Progenitor cell of endocrine pancreas (in vitro differentiated cells): ENCODE measurements around the gene ARAP1. TPM values are rescaled to one million over a fixed set of nuclear protein-coding genes. Genes with fewer than 3 reads are reported as not detected.

ENCODE experiments used
- DNase-seq: peaks from one replicate; pipeline ENCODE4 v3.0.0; 2021; ENCODE audit warnings: low spot score; ENCODE audit not compliant: unreplicated experiment
- H3K27ac Mint-ChIP-seq: 2 replicates; pipeline ENCODE4 v1.8.0; 2021; ENCODE audit warnings: mild to moderate bottlenecking, moderate library complexity, mixed read lengths
- H3K27me3 Mint-ChIP-seq: 2 replicates; pipeline ENCODE4 v1.8.0; 2021; ENCODE audit warnings: mixed read lengths
- H3K36me3 Mint-ChIP-seq: 2 replicates; pipeline ENCODE4 v1.8.0; 2022; ENCODE audit warnings: mixed read lengths; ENCODE audit not compliant: insufficient read depth
- H3K4me1 Mint-ChIP-seq: 2 replicates; pipeline ENCODE4 v1.8.0; 2021; ENCODE audit warnings: low read depth, mixed read lengths
- H3K4me3 Mint-ChIP-seq: 2 replicates; pipeline ENCODE4 v1.8.0; 2021; ENCODE audit warnings: low read depth, mild to moderate bottlenecking, moderate library complexity, mixed read lengths
- H3K9me3 Mint-ChIP-seq: 2 replicates; pipeline ENCODE4 v1.8.0; 2021; ENCODE audit warnings: low read depth, mixed read lengths
- CTCF ChIP-seq: fragments of 200-600 bp; sonication (generic); IDR thresholded peaks from one replicate; pipeline ENCODE4 v1.5.0; 2021; ENCODE audit warnings: antibody characterized with exemption, mild to moderate bottlenecking; ENCODE audit not compliant: unreplicated experiment
- microRNA-seq: library from miRNA; unstranded; fragments of <30 nt; microRNA quantifications from one replicate; pipeline ENCODE4 v1.1.0, GENCODE V29; 2020; ENCODE audit warnings: borderline number of aligned reads; ENCODE audit not compliant: unreplicated experiment
- total RNA-seq: library from RNA; stranded (reverse); gene quantifications from 2 replicates; pipeline ENCODE4 v1.2.1, GENCODE V29; 2021

ARAP1 gene
- total RNA-seq, 1 donor from 2014 or later, result 86.7 TPM

GRCh38 chr11:72637926-72638325, 114.3 kb downstream of the ARAP1 start:
- H3K4me1 Mint-ChIP-seq, result no peaks in the 10 kb centered on the region
- H3K4me3 Mint-ChIP-seq, result no peak overlapping the region
- H3K27ac Mint-ChIP-seq, result no peak overlapping the region
- no peaks in the 10 kb centered on the region for H3K9me3 Mint-ChIP-seq
- DNase-seq, result no peak
- no peaks in the 10 kb centered on the region for H3K36me3 Mint-ChIP-seq
- peaks cover 37% of the 10 kb centered on the region for H3K27me3 Mint-ChIP-seq
- no peak for TF ChIP-seq CTCF

- no peak for DNase-seq
- Mint-ChIP-seq H3K4me1 (no peaks in the 10 kb centered on the region), H3K27me3 (peaks cover 37% of the 10 kb centered on the region), H3K4me3 (no peak overlapping the region), H3K36me3 (no peaks in the 10 kb centered on the region), H3K9me3 (no peaks in the 10 kb centered on the region), H3K27ac (no peak overlapping the region)
- TF ChIP-seq CTCF, result no peak
Observed at GRCh38 chr11:72637198-72637597, 115.0 kb downstream of the ARAP1 start.

GRCh38 chr11:72636376-72636775, 115.8 kb downstream of the ARAP1 start:
- H3K27ac Mint-ChIP-seq, result no peak overlapping the region
- H3K4me3 Mint-ChIP-seq, result no peak overlapping the region
- H3K9me3 Mint-ChIP-seq, result no peaks in the 10 kb centered on the region
- H3K4me1 Mint-ChIP-seq, result no peaks in the 10 kb centered on the region
- DNase-seq, result no peak
- no peak for TF ChIP-seq CTCF
- H3K36me3 Mint-ChIP-seq, result no peaks in the 10 kb centered on the region
- peaks cover 38% of the 10 kb centered on the region for H3K27me3 Mint-ChIP-seq

- Mint-ChIP-seq H3K27me3 (peaks cover 41% of the 10 kb centered on the region), H3K36me3 (no peaks in the 10 kb centered on the region), H3K27ac (peak overlapping the region; percentile 9), H3K4me1 (no peaks in the 10 kb centered on the region), H3K9me3 (no peaks in the 10 kb centered on the region), H3K4me3 (no peak overlapping the region)
- no peak for DNase-seq
- TF ChIP-seq CTCF, result no peak
Observed at GRCh38 chr11:72635933-72636332, 116.3 kb downstream of the ARAP1 start.

GRCh38 chr11:72635309-72635915, 116.8 kb downstream of the ARAP1 start:
- no peaks in the 10 kb centered on the region for H3K4me1 Mint-ChIP-seq
- DNase-seq, result no peak
- TF ChIP-seq CTCF, result no peak
- peak overlapping the region; percentile 9 for H3K27ac Mint-ChIP-seq
- no peak overlapping the region for H3K4me3 Mint-ChIP-seq
- H3K36me3 Mint-ChIP-seq, result no peaks in the 10 kb centered on the region
- H3K27me3 Mint-ChIP-seq, result peaks cover 44% of the 10 kb centered on the region
- H3K9me3 Mint-ChIP-seq, result no peaks in the 10 kb centered on the region

Small RNA genes lying within 50 kb of the gene (microRNA-seq; reads per million reads assigned to microRNA genes)
- not detected for gene MIR4692

Other genes with a start within 250 kb of the ARAP1 start
- gene PDE2A, start 78.0 kb downstream of the ARAP1 start, total RNA-seq, result 0.91 and 4.0 TPM in 2 replicates
- 212 and 220 TPM in 2 replicates for gene STARD10, start 41.6 kb upstream of the ARAP1 start, total RNA-seq
- gene ATG16L2, start 62.0 kb upstream of the ARAP1 start, total RNA-seq, result 43.8 and 43.9 TPM in 2 replicates